Measurements from ENCODE around the gene TMEM91. TPM values are rescaled to one million over a fixed set of nuclear protein-coding genes. Genes with fewer than 3 reads are reported as not detected.
A peak's percentile ranks its signal among the peaks of the same experiment; 100 is the strongest.
"Not testable (repeated sequence)": the region's sequence is repeated elsewhere in the genome, so short reads cannot be mapped to it uniquely, and the experiment has no call there.

Gene TMEM91
- total RNA-seq (2014; rRNA removed; shearing (Covaris generic)) = 0.17 and 2.4 TPM in 2 replicates

GRCh38 chr19:41376241-41376997, at the start of gene TMEM91:
TSS of gene TMEM91 (plus strand) at chr19:41376533. CDS start at chr19:41378310, 1,777 bp downstream.
- DNase-seq (ENCODE audit: low read depth) = no peak

DNA sequence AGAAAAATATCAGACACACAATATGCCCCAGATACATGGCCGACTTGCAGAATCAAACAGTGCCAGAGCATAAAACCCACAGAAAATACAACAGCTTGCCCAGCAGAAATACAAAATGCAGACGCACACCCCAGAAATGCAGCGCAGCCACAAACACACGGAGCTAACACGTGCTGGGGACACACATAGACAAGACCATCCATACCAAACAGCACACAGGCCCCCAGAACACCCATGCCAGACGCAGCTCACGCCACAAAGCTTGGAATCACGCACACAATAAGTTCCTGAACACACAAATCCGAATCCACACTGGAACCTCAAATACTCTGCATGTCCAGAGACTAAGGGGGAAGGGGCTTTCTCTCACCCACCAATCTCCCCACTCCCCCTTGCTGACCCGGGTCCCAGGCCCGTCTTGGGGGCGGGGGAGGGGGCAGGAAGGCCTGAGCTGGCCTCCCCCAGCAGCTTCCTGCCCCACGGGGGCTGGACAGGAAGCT, 49.2 kb upstream of the TMEM91 start:
- DNase-seq (ENCODE audit: low read depth) = no peak

DNA sequence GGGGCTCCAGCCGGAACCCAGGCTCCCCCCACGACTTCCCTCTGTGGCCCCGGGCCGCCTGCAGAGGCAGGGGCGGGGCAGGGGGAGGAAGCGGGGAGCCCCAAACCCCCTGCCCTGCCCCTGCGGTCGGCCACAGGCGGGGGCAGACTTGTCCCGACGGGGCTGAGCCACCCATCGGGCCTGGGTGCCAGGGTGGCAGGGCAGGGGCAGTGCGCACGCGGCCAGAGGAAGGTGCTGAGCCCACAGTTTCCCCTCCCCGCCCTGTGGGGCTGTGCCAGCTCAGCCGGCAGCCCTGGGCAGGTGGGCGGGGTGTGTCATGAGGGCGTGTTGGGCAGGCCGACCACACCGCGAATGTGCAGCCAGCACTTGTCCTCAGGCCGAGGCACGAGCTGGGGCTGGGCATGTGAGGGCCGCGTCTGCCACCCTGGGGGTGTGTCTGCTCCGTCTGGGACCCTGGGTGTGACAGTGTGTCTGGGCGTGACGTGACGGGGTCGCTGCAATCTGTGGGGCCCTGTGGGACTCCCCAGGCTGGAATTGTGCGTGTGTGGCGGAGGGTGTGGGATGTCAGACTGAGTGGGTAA, 48.7 kb upstream of the TMEM91 start:
- DNase-seq (ENCODE audit: low read depth) = peak; percentile 43

DNA sequence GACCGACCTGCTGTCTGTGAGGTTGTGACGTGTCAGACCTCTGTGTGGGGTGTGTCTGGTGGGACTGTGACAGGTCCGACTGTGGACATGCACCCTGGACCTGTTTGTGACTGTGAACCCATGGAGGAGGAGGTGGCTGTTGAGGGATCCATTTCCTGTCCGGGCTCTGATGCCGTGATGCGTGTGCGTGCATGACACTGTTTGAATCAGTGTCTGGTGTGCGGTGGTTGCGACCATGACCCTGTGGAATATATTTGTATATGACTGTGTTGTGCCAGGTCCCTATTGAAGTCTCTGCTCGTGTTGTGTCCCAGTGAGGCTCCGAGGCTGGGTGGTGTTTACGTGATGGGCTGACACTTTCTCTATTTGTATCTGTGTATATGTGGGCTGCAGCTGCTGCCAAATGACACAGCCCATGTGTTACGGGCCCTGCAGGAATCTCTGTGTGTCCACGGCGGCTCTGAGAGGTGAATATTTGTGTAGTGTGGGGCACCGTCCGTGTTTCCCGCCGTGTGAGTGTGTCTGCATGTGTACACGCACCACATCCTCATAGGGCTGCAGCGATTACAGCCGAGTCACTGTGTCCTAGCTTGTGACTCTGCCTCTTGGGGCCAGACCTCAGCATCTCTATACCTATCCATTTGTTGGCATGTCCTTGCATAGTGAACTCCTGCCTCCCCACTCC, 48.0 kb upstream of the TMEM91 start:
- no peak for DNase-seq (ENCODE audit: low read depth)

DNA sequence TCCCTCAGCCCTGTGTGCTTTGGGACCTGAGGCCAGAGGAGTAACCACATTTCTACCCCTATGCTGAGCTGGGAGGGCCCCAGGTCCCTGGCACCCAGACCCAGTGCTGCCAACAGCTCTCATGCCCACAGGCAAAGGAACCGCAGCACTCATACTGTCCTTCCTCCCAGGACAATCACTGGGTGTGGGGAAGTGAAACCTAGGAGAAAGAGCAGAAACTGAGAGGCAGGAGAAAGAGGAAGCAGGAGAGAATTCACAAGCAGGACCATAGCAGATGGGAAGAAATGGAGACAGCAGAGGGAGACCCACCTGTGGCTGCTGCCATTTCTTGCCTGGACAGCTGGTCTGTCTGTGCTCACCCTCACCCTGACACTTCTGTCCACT, 47.5 kb upstream of the TMEM91 start:
- DNase-seq (ENCODE audit: low read depth) = peak; percentile 36

DNA sequence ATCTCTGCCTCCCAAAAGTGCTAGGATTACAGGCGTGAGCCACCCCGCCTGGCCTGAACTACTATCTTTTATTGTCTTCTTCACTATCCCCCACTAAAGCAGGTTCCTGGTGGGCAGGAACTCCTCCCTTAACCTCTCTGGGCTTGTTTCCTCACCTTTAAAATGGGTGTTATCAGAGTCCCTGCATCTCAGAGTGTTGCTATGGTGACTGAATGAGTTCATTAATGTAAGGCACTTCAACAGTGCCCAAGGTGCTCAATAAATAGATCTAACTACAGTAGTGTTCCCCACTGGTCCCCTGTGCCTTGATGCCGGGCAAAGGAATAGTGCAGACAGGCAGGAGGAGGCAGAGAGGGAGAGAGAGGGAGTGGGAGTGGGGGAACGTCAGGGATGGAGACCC, 45.9 kb upstream of the TMEM91 start:
- no peak for DNase-seq (ENCODE audit: low read depth)

DNA sequence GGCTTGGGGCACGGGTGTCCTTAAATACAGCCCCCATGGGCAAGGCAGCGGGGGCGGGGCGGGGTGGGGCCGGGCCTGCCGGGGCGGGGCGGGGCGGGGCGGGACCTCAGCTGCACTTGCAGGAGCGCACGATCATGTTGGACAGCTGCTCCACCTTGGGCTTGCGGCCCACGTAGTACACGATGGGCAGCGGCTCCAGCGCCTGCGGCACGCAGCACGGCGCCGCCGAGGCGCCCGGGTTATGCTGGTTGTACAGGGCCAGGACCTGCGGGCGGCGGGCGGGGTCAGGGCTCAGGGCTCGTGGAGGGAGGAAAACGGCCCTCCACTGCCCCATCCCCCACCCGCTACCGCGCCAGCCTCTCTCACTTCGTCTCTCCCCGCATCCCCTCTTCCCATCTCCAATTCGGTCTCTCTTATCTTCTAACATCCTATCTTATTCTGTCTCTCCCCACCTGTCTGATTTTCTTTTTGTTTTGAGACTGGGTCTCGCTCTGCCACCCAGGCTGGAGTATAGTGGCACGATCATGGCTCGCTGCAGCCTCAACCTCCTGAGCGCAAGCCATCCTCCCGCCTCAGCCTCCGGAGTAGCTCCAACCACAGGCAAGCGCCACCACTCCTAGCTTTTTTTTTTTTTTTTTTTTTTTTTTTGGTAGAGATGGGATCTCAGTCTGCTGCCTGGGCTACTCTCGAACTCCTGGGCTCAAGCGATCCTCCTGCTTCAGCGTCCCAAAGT, 45.2 kb upstream of the TMEM91 start:
- DNase-seq (ENCODE audit: low read depth) = no peak

DNA sequence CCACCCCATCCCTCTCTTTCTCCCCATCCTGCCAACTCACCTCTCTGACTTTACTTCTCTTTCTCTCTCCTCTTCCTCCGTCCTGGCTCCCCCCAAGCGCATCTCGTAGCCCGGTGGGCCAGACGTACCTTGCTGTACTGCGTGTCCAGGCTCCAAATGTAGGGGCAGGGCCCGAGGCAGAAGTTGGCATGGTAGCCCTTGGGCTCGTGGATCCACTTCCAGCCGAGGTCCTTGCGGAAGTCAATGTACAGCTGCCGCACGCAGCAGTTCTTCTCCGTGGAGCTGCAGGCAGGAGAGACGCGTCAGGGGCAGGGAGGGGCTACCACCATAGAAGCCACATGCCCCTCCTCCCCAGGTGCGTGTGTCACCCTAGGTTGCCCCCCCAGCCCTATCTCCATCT, 44.3 kb upstream of the TMEM91 start:
- DNase-seq (ENCODE audit: low read depth) = no peak

GRCh38 chr19:41332468-41332867, 43.9 kb upstream of the TMEM91 start:
- DNase-seq (ENCODE audit: low read depth) = no peak

- DNase-seq (ENCODE audit: low read depth) = no peak
These were observed 41.5 kb upstream of the TMEM91 start for GRCh38 chr19:41334793-41335192.

DNA sequence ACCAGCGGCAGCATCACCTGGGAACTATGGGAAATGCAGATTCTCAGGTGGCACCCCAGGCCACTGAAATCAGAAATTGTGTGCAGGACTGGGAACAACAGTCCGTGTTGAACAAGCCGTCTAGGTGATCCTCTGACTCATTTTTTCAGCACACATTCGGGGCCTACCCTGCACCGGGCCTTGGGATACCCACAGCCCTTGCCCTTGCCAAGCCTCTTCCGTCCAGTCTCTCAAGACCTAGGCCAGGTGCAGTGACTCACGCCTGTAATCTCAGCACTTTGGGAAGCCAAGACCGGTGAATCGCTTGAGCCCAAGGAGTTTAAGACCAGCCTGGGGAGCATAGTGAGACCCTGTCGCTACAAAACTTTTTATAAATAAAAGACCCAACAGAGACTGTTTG, 40.9 kb upstream of the TMEM91 start:
- DNase-seq (ENCODE audit: low read depth) = no peak

GRCh38 chr19:41339936-41340335, 36.4 kb upstream of the TMEM91 start:
- peak; percentile 58 for DNase-seq (ENCODE audit: low read depth)

DNA sequence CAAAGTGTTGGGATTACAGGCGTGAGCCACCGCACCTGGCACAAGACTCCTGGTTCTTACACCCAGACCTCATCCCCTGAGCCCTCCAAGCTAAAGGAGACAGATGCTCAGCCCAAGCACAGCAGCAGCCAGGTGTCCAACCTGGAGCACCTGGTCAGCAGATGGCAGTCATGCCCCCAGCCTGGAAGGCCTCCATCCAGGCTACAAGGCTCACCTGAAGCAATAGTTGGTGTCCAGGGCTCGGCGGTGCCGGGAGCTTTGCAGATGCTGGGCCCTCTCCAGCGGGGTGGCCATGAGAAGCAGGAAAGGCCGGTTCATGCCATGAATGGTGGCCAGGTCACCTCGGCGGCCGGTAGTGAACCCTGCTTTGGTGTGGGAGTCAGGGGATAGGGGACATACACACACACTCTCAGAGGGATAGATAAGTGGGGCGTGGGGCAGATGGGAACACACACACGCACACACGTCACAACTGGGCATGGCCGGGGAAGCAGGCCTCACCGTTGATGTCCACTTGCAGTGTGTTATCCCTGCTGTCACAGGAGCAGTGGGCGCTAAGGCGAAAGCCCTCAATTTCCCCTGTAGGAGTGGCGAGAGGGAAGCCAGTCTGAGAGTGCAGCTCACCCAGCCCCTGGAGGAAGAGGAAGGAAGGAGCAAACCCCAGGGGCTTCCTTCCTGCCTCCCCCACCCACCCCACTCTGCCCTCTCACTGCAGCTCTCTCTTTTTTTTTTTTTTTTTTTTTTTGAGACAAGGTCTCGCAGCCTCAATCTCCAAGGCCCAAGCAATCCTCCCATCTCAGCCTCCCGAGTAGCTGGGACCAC, 34.5 kb upstream of the TMEM91 start:
- no peak for DNase-seq (ENCODE audit: low read depth)

DNA sequence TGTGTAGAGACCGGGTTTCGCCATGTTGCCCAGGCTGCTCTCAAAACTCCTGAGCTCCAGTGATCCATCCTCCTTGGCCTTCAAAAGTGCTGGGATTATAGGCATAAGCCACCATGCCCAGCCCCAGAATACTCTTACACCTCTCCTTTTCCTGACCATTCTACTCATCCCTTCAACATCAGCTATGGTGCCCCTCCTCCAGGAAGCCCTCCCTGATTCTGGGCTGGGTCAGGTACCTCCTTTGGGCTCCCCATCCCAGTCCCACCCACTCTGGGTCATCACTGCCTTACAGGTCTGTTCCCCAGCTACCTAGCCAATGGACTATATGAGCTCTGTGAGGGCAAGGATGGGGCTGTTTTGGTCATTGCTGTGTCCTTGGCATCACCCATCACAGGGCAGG, 32.2 kb upstream of the TMEM91 start:
- no peak for DNase-seq (ENCODE audit: low read depth)

GRCh38 chr19:41346916-41347315, 29.4 kb upstream of the TMEM91 start:
- not testable (repeated sequence) for DNase-seq (ENCODE audit: low read depth)

DNA sequence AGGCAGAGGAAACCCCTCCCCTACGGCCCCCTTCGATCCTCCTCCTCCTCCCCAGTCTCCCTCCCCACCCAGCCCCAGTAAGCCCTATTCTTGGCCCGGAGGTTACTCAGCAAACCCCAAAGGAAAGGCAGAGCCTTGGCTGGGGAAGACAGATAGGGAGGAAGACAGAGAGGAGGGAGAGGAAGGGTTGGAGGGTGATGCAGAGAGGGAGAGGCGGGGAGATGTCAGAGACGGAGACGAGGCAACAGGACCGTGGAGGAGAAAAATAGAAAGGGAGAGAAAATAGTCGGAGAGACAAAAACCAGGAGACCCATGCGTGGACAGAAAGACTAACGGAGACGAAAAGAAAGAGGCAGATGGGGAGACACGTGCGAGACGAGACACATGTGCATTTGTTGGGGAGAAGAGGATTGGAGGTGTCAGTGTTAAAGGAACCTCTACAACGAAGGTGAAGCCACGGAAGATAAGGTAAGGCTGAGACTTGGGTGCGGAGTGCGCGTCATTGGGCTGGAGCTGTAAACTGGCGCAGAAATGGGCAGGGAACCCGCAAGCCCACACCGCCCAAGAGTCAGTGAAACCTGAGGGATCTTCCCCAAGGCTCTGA, 25.5 kb upstream of the TMEM91 start:
- no peak for DNase-seq (ENCODE audit: low read depth)

GRCh38 chr19:41351339-41352245, 24.7 kb upstream of the TMEM91 start:
- peak; percentile 55 for DNase-seq (ENCODE audit: low read depth)

GRCh38 chr19:41352279-41352608, 24.1 kb upstream of the TMEM91 start:
- DNase-seq (ENCODE audit: low read depth) = no peak

- peak; percentile 72 for DNase-seq (ENCODE audit: low read depth)
These were observed 23.5 kb upstream of the TMEM91 start for GRCh38 chr19:41352609-41353465.

All from M059J (cell line).